IMR-90 (cell line): ENCODE data around the gene OSBPL8. TPM values are rescaled to one million over a fixed set of nuclear protein-coding genes. Genes with fewer than 3 reads are reported as not detected.

ENCODE experiments used
- ATAC-seq: fragments of 200-7000 bp; cut with Tn5 transposase; 2 replicates; pipeline ENCODE4 v1.9.1; 2020; ENCODE audit warnings: low read depth, mild to moderate bottlenecking, moderate library complexity
- BruUV-seq: library from RNA; stranded (reverse); fragments of 400-500 nt; replicated peaks from 2 replicates; lab custom pipeline; 2021; lab: Mats Ljungman, UMichigan
- CTCF ChIA-PET: fragments of 300-600 bp; formaldehyde crosslinking; extraction: SDS; loops from one replicate; lab custom pipeline; 2021; ENCODE audit warnings: antibody characterized with exemption; lab: Yijun Ruan, JAX
- POLR2A ChIA-PET: fragments of 300-600 bp; sonication (Branson Sonifier 250); formaldehyde crosslinking; loops from one replicate; lab custom pipeline; 2022; ENCODE audit warnings: antibody characterized with exemption; ENCODE audit not compliant: unreplicated experiment; lab: Charles Lee
- DNase-seq: peaks from one replicate; pipeline ENCODE4 v3.0.0; 2013
- H2AFZ ChIP-seq: replicated peaks from 2 replicates; pipeline ENCODE3; 2013; ENCODE audit warnings: low read length, mild to moderate bottlenecking; ENCODE audit not compliant: poor library complexity
- H2AK5ac ChIP-seq: 2 replicates; pipeline ENCODE4 v1.6.1; 2013; ENCODE audit warnings: low read depth, low read length, inconsistent platforms
- H2AK9ac ChIP-seq: replicated peaks from 2 replicates; pipeline ENCODE3; 2013; ENCODE audit warnings: mild to moderate bottlenecking, low read depth, low read length, moderate library complexity; ENCODE audit not compliant: poor library complexity
- H2BK120ac ChIP-seq: 2 replicates; pipeline ENCODE4 v1.6.1; 2013; ENCODE audit warnings: low read depth, low read length, inconsistent platforms
- H2BK15ac ChIP-seq: 3 replicates; pipeline ENCODE4 v1.6.1; 2013; ENCODE audit warnings: low read depth, low read length, inconsistent platforms
- H2BK20ac ChIP-seq: 2 replicates; pipeline ENCODE4 v1.6.1; 2013; ENCODE audit warnings: low read depth, mild to moderate bottlenecking, inconsistent platforms, low read length, moderate library complexity
- H2BK5ac ChIP-seq: 2 replicates; pipeline ENCODE4 v1.6.1; 2013; ENCODE audit warnings: mild to moderate bottlenecking, low read depth, low read length, inconsistent platforms; ENCODE audit not compliant: poor library complexity, severe bottlenecking
- H3K14ac ChIP-seq: replicated peaks from 2 replicates; pipeline ENCODE4 v1.6.1; 2013; ENCODE audit warnings: low read depth, low read length, inconsistent platforms
- H3K18ac ChIP-seq: 2 replicates; pipeline ENCODE4 v1.6.1; 2013; ENCODE audit warnings: low read depth, low read length, control low read depth
- H3K23ac ChIP-seq: 2 replicates; pipeline ENCODE4 v1.6.1; 2013; ENCODE audit warnings: low read depth, low read length, inconsistent platforms
- H3K27ac ChIP-seq: 2 replicates; pipeline ENCODE4 v1.5.1; 2013; ENCODE audit warnings: mild to moderate bottlenecking, control low read depth, low read length; ENCODE audit not compliant: insufficient read depth
- H3K27me3 ChIP-seq: 2 replicates; pipeline ENCODE4 v1.6.1; 2013; ENCODE audit warnings: low read length; ENCODE audit not compliant: control insufficient read depth, insufficient read depth
- H3K36me3 ChIP-seq: 2 replicates; pipeline ENCODE4 v1.6.1; 2013; ENCODE audit warnings: low read length, mixed read lengths; ENCODE audit not compliant: control insufficient read depth, insufficient read depth
- H3K4ac ChIP-seq: 2 replicates; pipeline ENCODE4 v1.6.1; 2013; ENCODE audit warnings: low read depth, low read length, inconsistent platforms
- H3K4me1 ChIP-seq: 2 replicates; pipeline ENCODE4 v1.6.1; 2013; ENCODE audit warnings: low read length, mixed read lengths; ENCODE audit not compliant: control insufficient read depth, insufficient read depth
- H3K4me2 ChIP-seq: 2 replicates; pipeline ENCODE4 v1.6.1; 2013; ENCODE audit warnings: low read depth, mild to moderate bottlenecking, control low read depth, low read length, moderate library complexity
- H3K4me3 ChIP-seq: 2 replicates; pipeline ENCODE4 v1.5.1; 2013; ENCODE audit warnings: low read depth, mild to moderate bottlenecking, control low read depth, low read length, moderate library complexity; ENCODE audit not compliant: insufficient read depth
- H3K56ac ChIP-seq: 2 replicates; pipeline ENCODE4 v1.6.1; 2013; ENCODE audit warnings: low read length, inconsistent platforms; ENCODE audit not compliant: insufficient read depth; ENCODE audit errors: extremely low read depth
- H3K79me1 ChIP-seq, 2 experiments: 2 replicates each; pipeline ENCODE4 v1.6.1; 2013; ENCODE audit warnings: low read length in 2 of 2, inconsistent platforms in 1 of 2, low read depth in 1 of 2
- H3K9ac ChIP-seq: 2 replicates; pipeline ENCODE4 v1.6.1; 2013; ENCODE audit warnings: low read depth, low read length, control low read depth
- H3K9me1 ChIP-seq: 2 replicates; pipeline ENCODE4 v1.6.1; 2013; ENCODE audit warnings: low read length, inconsistent platforms; ENCODE audit not compliant: insufficient read depth
- H3K9me3 ChIP-seq: 2 replicates; pipeline ENCODE4 v1.6.1; 2013; ENCODE audit warnings: low read length; ENCODE audit not compliant: control insufficient read depth, insufficient read depth
- H4K20me1 ChIP-seq: 2 replicates; pipeline ENCODE4 v1.6.1; 2013; ENCODE audit warnings: low read length, inconsistent platforms; ENCODE audit not compliant: insufficient read depth
- H4K5ac ChIP-seq: 2 replicates; pipeline ENCODE4 v1.6.1; 2013; ENCODE audit warnings: mild to moderate bottlenecking, low read depth, low read length, control low read depth
- H4K8ac ChIP-seq, 2 experiments: 2 replicates each; pipeline ENCODE4 v1.6.1; 2013; ENCODE audit warnings: low read depth in 2 of 2, low read length in 2 of 2, control low read depth in 1 of 2, inconsistent platforms in 1 of 2
- H4K91ac ChIP-seq: 2 replicates; pipeline ENCODE4 v1.6.1; 2013; ENCODE audit warnings: low read depth, low read length, inconsistent platforms; ENCODE audit not compliant: insufficient read depth
- BHLHE40 ChIP-seq: fragments of 150-350 bp; IDR thresholded peaks from 2 replicates; pipeline ENCODE4 v1.6.1; 2016; ENCODE audit warnings: mild to moderate bottlenecking, low read depth, low read length
- CEBPB ChIP-seq: IDR thresholded peaks from 2 replicates; pipeline ENCODE4 v1.6.1; 2012; ENCODE audit warnings: low read depth, low read length, improper control_type of control experiment
- CHD1 ChIP-seq: IDR thresholded peaks from 2 replicates; pipeline ENCODE4 v1.6.1; 2012; ENCODE audit warnings: low read depth, low read length, improper control_type of control experiment
- CTCF ChIP-seq: conservative IDR thresholded peaks from 2 replicates; pipeline ENCODE4 v1.5.1; 2012; ENCODE audit warnings: mild to moderate bottlenecking, low read depth, low read length, improper control_type of control experiment
- ELK1 ChIP-seq: fragments of 150-350 bp; IDR thresholded peaks from 2 replicates; pipeline ENCODE4 v1.6.1; 2016; ENCODE audit warnings: low read depth, mild to moderate bottlenecking, low read length, moderate library complexity, borderline replicate concordance
- FOS ChIP-seq: fragments of 150-350 bp; IDR thresholded peaks from 2 replicates; pipeline ENCODE4 v1.6.1; 2016; ENCODE audit warnings: low read depth, low read length
- MAFK ChIP-seq: IDR thresholded peaks from 2 replicates; pipeline ENCODE4 v1.6.1; 2012; ENCODE audit warnings: low read depth, low read length, improper control_type of control experiment
- MAZ ChIP-seq: IDR thresholded peaks from 2 replicates; pipeline ENCODE4 v1.6.1; 2012; ENCODE audit warnings: low read depth, mild to moderate bottlenecking, low read length, improper control_type of control experiment, moderate library complexity, borderline replicate concordance
- MXI1 ChIP-seq: IDR thresholded peaks from 2 replicates; pipeline ENCODE4 v1.6.1; 2012; ENCODE audit warnings: low read depth, mild to moderate bottlenecking, low read length, moderate library complexity, borderline replicate concordance
- NFE2L2 ChIP-seq: fragments of 150-350 bp; IDR thresholded peaks from 2 replicates; pipeline ENCODE4 v1.6.1; 2016; ENCODE audit warnings: low read depth, mild to moderate bottlenecking, low read length
- POLR2A ChIP-seq: IDR thresholded peaks from 2 replicates; pipeline ENCODE4 v1.6.1; 2012; ENCODE audit warnings: mild to moderate bottlenecking, low read depth, low read length
- RAD21 ChIP-seq: IDR thresholded peaks from 2 replicates; pipeline ENCODE4 v1.6.1; 2012; ENCODE audit warnings: low read length, improper control_type of control experiment
- RCOR1 ChIP-seq: IDR thresholded peaks from 2 replicates; pipeline ENCODE4 v1.6.1; 2012; ENCODE audit warnings: mild to moderate bottlenecking, low read length, improper control_type of control experiment; ENCODE audit not compliant: insufficient replicate concordance
- RFX5 ChIP-seq: IDR thresholded peaks from 2 replicates; pipeline ENCODE4 v1.8.0; 2012; ENCODE audit warnings: low read depth, mild to moderate bottlenecking, low read length, moderate library complexity
- SMC3 ChIP-seq: fragments of 150-350 bp; IDR thresholded peaks from 2 replicates; pipeline ENCODE4 v1.6.1; 2016; ENCODE audit warnings: low read depth, mild to moderate bottlenecking, antibody characterized with exemption, low read length, moderate library complexity
- USF2 ChIP-seq: fragments of 150-350 bp; IDR thresholded peaks from 2 replicates; pipeline ENCODE4 v1.6.1; 2017; ENCODE audit warnings: mild to moderate bottlenecking, antibody characterized with exemption, low read length, low read depth
- WGBS, 2 experiments: methylation state at CpG; one replicate each; pipeline versions ENCODE4 v1.1.5 to v1.1.7; 2013; ENCODE audit warnings: missing lambda C conversion rate in 2 of 2; ENCODE audit not compliant: insufficient read length in 1 of 2; ENCODE audit errors: extremely low coverage in 2 of 2; 5-methylcytosine and 5-hydroxymethylcytosine counted together
- dilution Hi-C: fragments of 300-500 bp; cut with HindIII; formaldehyde crosslinking; loops from one replicate; pipeline ENCODE4 v1.14.3; 2018; ENCODE audit warnings: low sequenced_read_pairs; ENCODE audit not compliant: unreplicated experiment
- in situ Hi-C: fragments of 300-500 bp; cut with MboI; formaldehyde crosslinking; loops from 3 replicates; pipeline ENCODE4 v1.14.3; 2019; ENCODE audit warnings: low sequenced_read_pairs, inconsistent platforms, mixed read lengths
- intact Hi-C: fragments of 100-400 bp; cut with micrococcal nuclease; formaldehyde crosslinking; loops from 2 replicates; pipeline ENCODE4 v1.10.0; 2022
- polyA plus RNA-seq, 3 experiments: library from polyadenylated mRNA; depleted of rRNA; stranded (reverse); fragments of >200 nt; gene quantifications; 2 replicates each; pipeline ENCODE4 v1.2.3, GENCODE V29; 2012; ENCODE audit warnings: low replicate concordance in 1 of 3
- total RNA-seq: library from RNA; depleted of rRNA; stranded (reverse); fragments of >200 nt; gene quantifications from 2 replicates; pipeline ENCODE4 v1.2.3, GENCODE V29; 2012

OSBPL8 gene
- total and polyA plus RNA-seq, 2 of the 4 experiments (the other 2 are of a cell fraction): 17.8 to 24.2 TPM

DNA sequence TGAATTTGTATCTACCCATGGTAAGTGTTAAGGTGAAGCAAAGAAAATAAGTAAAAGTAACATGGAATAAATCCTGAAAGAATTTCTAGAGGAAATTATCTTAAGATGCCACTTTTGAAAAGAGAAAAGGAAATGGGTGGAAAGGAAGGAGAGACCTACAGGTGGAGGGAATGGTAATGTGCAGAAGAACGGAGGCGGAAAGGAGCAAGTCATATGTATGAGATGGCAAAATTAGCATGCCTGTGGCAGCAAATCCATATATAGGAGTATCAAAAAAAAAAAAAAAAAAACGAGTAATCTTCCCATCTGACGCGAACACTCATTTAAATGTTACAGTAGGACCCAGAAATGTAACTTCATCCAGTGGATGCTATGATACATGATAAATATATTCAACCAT is 23.0 kb downstream of the OSBPL8 start:
- Histone ChIP-seq H4K8ac (no peak overlapping the region), H3K4me3 (no peak overlapping the region), H3K36me3 (no peaks in the 10 kb centered on the region), H2BK20ac (no peak overlapping the region), H3K14ac (no peak overlapping the region), H3K79me1 (peaks cover 22 to 43% of the 10 kb centered on the region in 2 experiments), H3K23ac (no peak overlapping the region), H3K18ac (no peak overlapping the region), H2AFZ (no peak overlapping the region), H2AK9ac (no peak overlapping the region), H2BK5ac (no peak overlapping the region), H2BK15ac (no peak overlapping the region), H3K9me1 (peaks cover 3% of the 10 kb centered on the region; the same call in 1 of the 2 replicates), H3K27ac (no peak overlapping the region), H3K4me2 (no peak overlapping the region), H2AK5ac (no peak overlapping the region), H3K9ac (no peak overlapping the region), H3K9me3 (no peaks in the 10 kb centered on the region), H3K56ac (no peak overlapping the region), H4K20me1 (peaks cover 15% of the 10 kb centered on the region), H4K91ac (no peak overlapping the region), H2BK120ac (no peak overlapping the region), H4K5ac (no peak overlapping the region), H3K4me1 (peaks cover 1% of the 10 kb centered on the region; the same call in 1 of the 2 replicates), H3K4ac (no peak overlapping the region), H3K27me3 (no peaks in the 10 kb centered on the region)
- CTCF ChIA-PET: interaction anchor here (1.1 kb wide), 1 partner anchor 14 kb away, joined by 3 read pairs; no protein-coding TSS in a partner anchor
- DNase-seq (no peak), ATAC-seq (no peak)
- WGBS, 2 experiments: no CpG with 5 or more reads among the region's 5 CpGs
- TF ChIP-seq RCOR1 (no peak), MXI1 (no peak), BHLHE40 (no peak), SMC3 (no peak), ELK1 (no peak), MAZ (no peak), FOS (no peak), CEBPB (no peak), CTCF (no peak), MAFK (no peak), RFX5 (no peak), RAD21 (no peak), NFE2L2 (no peak), USF2 (no peak), POLR2A (no peak), CHD1 (no peak)
- BruUV-seq: no TSS peak
- intact Hi-C loops: no loop called here
- POLR2A ChIA-PET: interaction anchor here (0.6 kb wide), 1 partner anchor 68 kb away, joined by 3 read pairs; no protein-coding TSS in a partner anchor
- dilution Hi-C loops: no loop called here
- in situ Hi-C loops: no loop called here
